GM21360 (cell line): ENCODE results near the gene GAL3ST3.
"Not testable (repeated sequence)": the region's sequence is repeated elsewhere in the genome, so short reads cannot be mapped to it uniquely, and the experiment has no call there.

Source experiments
- ATAC-seq: cut with Tn5 transposase; IDR thresholded peaks from one replicate; pipeline ENCODE4 v1.9.1; 2021; ENCODE audit warnings: mild to moderate bottlenecking, moderate library complexity; ENCODE audit not compliant: unreplicated experiment

GAL3ST3 gene

DNA sequence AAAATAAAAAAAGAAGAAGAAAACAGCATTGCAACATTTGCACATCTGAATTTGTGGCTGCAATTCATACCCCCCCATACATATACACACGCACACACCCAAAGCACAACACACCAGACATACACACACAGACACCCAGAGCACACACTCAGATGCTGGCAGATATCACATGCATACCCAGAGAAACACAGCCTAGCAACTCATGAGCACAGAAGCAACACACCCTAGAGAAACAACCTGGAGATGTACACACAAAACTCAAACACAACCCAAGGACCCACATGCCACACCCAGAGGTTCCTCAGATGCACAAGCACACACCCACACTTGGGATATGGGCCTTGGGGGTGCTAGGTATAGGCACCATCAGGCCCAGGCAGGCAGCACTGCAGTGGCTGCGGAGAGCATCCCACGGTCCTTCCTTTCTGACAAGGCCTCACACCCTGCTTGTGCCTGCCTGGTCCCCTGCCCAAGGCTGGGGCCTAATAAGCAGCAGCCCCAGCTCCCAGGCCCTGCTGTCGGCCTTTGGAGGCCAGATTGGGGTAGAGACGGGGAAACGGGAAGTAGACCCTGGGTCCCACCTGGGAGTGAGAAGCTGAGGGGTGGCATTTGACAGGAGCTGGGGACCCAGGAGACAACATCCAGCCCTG, 34.0 kb downstream of the GAL3ST3 start:
- ATAC-seq: no peak

DNA sequence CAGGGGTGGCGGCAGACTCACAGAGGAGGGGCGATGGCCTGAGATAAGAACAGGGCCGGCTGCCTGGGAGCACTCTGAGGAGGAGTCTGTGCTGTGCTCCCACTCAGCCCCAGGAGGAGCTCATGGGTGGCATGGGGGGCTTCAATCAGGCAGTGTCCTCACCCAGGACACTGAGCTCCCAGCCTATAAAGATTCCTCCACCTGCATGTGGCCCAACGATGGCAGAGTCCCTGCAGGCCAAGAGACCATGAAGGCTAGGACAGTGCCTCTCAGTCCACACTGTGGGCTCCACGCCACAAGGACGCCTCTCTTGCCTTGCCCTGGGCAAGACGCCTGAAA, 35.2 kb downstream of the GAL3ST3 start:
- no peak for ATAC-seq

DNA sequence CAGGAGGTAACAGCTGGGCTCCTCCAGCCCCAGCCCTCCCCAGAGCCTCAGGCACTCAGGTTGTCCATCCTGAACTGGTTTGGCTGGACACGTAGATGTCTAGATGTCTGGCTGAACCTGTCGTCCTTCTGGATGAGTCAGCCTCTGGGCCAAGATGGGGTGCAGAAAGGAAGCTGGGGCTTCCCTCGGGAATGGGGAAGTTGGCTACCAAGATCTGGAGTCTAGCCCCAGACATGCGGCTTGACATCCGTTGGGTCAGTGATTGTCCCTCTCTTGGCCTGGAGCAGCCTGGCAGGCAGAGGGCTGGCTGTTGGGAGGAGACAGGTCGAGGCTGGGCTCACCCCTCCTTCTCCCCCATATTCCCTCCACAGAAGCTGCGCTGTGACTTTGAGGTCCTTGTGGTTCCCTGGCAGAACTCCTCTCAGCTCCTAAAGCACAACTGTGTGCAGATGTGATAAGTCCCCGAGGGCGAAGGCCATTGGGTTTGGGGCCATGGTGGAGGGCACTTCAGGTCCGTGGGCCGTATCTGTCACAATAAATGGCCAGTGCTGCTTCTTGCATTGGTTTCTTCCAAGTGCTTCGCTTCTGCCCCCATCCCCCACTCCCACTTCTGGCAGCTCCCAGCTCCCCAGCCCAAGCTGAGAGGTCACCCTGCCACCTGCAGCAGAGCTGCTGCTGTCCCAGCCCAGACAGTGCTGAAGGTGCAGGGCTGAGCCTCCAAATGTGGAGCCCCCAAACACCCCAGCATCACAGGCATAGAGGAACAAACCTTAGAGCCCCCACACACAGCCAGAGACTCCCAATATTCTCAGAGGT, 35.8 kb downstream of the GAL3ST3 start:
- no peak for ATAC-seq

DNA sequence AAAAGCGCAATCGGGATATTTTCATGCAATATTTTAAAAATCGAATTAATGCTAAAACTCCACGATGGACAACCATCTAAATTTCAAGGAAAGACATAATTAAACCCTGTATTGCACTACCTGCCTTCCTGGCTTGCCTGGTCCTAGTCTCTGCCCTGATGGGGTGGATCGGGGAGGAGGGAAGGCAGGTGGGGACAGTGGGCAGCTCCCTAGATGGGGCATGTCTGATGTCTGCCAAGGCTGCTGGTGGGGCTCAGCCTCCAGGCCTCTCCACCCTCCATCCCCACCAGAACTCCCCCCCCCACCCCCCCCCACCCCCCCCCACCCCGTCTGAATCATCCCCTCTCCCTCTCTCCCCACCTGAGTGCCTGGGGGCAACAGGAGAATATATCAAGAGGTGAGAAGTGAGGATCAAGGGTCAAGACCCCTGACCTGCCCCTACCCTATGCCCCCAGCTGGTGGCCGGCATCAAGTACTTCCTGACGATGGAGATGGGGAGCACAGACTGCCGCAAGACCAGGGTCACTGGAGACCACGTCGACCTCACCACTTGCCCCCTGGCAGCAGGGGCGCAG, 36.5 kb downstream of the GAL3ST3 start:
- no peak for ATAC-seq

DNA sequence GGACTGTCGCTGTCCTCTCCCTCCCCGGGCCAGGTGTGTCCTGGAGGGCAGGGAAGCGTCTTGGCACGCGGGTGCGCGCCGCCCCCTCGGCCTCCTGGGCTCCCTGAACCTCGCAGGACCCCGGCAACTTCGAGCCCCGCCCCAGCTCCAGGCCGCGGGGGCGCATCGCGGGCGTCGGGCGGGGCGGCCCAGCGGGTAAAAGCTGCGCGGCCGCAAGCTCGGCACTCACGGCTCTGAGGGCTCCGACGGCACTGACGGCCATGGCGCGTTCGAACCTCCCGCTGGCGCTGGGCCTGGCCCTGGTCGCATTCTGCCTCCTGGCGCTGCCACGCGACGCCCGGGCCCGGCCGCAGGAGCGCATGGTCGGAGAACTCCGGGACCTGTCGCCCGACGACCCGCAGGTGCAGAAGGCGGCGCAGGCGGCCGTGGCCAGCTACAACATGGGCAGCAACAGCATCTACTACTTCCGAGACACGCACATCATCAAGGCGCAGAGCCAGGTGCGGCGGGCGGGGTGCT, 37.1 kb downstream of the GAL3ST3 start, which contains the start of gene CST6:
CST6 (plus strand) TSS at position 224 of the 519 bp plus-strand sequence; CDS start at position 261, 37 bp downstream.
- no peak for ATAC-seq

DNA sequence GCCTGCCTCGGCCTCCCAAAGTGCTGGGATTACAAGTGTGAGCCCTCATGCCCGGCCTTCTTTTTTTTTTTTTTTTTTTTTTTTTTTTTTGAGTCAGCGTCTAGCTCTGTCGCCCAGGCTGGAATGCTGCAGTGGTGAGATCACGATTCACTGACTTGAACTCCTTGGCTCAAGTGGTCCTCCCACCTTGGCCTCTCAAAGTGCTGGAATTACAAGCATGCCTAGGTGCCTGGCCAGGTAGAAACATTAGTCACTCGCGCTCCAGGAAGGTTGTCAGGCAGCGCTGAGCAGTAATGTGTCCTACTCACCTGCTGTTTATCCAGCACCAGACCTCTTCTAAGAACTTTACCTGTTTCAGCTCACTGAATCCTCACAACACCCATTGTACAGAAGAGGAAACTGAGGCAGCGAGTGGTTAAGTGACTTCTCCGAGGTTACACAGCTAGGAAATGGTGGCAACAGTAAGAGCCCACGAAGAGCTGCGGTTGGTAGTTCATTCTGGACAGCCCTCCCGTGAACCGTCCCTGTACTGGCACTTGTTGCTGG, 37.6 kb downstream of the GAL3ST3 start:
- ATAC-seq: no peak

DNA sequence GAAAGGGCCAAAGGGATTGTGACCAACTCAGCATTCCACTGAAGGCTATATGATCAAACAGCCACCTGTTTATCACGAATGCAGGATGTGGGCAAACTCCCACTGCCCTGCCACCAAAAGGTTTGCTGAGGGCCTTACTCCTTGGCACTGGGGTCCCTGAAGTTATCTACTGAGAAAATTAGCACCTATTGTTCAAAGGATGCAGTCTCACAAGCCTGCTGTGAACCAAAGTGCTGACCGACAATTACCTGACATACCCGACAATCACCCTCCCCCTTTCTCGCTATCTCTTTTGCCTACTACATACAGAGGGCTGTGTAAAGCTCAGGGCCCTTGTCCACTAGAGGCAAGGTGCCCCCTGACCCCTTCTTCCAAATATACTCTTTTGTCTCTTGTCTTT, 38.9 kb downstream of the GAL3ST3 start:
- not testable (repeated sequence) for ATAC-seq

DNA sequence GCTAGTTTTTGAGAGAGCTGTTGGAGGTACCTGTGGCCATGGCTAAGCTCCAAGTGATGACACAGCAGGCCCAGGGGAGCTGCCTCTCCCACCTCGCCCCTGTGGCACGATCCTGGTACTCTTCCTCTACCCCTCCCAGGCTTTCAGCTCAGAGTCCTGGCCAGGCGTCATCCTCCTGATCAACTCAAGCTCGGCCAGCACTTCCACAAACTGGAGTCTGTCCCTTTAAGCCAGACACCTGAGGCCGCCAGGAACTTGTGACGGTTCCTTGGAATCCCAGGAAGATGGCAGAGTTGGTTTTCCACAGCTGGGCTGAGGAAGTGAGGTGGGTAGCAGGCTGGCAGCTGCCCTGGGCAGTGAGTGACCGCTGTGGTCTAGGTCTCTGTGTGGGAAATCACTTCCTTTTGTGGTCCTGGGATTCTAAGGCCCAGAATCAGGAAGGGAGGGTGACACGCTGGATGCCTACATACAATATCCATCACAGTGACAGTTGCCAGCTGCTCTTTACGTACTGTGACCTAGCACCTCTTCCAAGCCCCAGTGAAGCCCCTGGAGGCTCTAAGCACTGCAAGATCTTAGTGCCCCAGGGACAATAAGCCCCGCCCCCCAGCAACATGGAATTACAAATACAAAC, 40.4 kb downstream of the GAL3ST3 start:
- no peak for ATAC-seq

DNA sequence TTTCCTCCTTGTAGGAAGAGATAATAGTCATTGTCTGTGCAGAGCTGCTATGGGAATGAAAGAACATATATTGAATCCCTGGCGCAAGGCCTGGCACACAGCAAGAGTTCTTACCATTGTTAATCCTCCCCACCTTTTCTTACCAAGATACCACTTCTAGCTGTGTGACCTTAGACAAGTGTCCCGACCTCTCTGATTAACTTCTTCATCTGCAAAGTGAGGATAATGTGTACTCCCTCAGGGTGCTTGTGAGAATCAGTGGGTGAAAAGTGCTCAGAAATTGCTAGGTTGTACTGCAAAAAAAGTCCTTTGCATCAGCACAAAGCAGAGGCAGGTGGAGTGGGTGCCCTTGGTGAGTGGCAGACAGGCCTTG, 40.9 kb downstream of the GAL3ST3 start:
- ATAC-seq: no peak

DNA sequence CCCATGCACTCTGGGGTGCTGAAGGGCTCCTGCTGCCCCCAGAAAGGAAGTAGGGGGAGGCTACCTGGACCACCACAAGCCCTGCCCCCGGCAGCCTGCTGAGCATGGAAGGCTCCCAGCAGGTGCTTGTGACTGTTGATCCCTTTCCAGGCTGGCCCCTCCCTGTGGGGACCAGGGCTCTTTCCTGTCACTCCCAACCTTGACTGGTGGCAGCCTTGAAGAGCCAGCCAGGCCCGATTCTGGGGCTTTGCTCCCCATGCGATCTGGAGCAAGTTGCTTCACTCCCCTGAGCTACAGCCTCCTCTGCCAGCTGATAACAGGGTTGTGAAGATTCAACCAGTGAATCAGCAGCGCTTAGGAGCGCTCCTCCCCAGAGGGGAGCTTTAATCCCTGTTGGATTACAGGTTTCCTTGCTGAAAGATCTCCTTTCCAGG, 41.7 kb downstream of the GAL3ST3 start:
- no peak for ATAC-seq

DNA sequence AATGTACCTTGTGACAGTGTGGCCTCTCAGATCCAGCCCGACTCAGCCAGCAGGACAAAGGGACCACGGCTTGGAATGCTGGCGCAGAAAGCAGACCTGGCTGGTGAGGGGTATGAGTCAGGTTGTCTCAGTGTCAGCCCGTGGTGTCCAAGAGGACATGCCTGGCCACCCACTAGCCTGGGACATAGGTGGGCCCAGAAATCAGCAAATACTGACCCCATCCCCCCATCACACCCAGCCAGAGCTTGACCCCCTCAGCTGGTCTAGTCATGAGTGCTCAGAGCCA, 42.1 kb downstream of the GAL3ST3 start:
- ATAC-seq: no peak

DNA sequence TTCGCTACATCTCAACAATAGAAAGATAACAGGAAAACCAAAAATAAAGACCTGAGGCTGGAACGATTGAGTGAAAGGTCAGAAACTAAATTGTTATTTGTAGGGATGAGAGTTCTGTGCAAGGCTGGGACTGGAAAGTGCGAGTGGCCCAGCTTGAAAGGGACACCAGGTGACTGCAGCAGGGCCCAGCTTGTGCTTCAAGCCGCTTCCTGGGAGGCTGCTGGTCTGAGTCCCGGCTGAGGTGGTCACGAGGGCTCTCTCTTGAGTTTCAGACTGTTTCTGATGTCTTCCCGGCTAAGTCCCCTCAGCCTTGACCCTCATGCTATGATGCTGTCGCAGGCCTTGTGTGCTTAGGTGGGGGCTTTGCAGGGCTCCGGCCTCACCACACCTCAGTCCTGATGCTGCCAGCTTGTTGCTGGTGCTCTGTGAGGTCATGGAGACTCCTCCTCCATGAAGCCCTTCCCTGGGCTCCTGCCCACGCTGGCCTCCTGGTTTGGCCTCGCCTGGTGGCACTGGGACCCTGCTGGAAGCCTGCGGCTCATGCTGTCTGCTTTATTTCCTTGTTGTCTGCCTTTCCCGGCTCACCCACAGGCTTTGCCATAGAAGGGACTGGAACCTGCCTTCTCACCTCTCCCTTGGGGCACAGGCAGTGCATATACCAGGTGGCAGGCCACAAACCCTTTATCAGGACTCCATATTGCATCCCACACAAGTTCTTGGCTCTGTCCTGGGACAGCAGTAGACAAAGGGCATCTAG, 42.6 kb downstream of the GAL3ST3 start:
- no peak for ATAC-seq

DNA sequence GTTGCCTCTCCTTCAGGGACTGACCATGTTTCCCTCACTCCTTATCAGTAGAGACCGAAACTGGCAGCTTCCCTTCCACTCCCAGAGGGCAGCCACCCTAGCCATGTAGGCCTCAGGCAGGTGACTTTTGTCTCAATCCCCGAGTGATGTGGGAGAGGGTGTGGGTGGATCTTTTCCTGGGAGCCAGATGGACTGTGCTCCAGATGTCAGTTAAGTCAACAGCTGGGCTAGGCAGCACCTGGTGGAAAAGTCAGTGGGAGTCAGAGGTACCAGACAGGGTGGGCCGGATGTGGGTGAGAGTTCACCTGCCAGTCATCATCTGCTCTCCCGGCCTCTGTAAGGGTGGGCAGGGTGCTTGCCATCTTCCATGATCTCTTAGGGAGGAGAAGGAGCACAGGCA, 44.8 kb downstream of the GAL3ST3 start:
- ATAC-seq: no peak

DNA sequence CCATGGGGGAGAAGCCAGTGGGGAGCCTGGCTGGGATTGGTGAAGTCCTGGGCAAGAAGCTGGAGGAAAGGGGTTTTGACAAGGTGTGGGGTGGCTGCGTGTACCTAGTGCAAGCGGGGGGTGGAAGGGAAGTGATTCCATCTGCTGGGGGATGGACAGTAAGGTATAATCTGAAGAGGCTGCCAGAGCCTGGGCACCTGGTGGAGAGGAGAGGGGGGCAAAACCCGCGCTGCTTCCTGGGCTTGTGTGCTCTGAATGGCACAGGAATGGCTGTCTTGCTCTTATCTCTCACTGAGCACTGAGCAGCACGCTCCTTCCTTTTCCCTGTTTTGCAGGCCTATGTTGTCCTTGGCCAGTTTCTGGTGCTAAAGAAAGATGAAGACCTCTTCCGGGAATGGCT, 45.7 kb downstream of the GAL3ST3 start:
- ATAC-seq: no peak

DNA sequence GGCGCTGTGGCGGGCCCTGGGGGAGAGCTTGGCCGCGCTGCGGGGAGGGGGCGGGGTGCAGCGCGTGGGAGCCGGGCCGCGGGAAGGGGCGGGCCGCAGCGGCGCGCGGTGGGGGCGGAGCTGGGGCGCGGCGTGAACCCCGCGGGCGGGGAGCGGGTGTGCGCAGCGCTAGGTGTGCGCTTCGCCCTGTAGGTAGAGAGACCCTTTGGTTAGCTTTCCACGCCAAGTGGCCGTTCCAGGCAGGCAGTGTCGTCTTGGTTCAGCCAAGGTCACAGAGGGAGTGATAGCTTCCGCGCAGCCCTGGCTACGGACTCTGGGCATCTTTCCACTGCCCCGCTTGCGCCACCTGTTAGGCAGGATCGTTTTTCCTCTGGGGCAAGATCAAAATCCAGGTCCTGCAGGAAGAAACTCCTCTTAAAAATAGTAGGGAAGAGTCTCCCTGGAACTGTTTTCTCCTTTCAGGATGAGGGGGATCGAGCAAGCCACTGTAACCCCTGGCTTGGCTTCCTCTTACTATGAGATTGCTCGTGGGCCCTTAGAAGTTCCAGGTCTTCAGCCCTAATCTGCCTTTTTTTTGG, 46.2 kb downstream of the GAL3ST3 start:
- no peak for ATAC-seq

DNA sequence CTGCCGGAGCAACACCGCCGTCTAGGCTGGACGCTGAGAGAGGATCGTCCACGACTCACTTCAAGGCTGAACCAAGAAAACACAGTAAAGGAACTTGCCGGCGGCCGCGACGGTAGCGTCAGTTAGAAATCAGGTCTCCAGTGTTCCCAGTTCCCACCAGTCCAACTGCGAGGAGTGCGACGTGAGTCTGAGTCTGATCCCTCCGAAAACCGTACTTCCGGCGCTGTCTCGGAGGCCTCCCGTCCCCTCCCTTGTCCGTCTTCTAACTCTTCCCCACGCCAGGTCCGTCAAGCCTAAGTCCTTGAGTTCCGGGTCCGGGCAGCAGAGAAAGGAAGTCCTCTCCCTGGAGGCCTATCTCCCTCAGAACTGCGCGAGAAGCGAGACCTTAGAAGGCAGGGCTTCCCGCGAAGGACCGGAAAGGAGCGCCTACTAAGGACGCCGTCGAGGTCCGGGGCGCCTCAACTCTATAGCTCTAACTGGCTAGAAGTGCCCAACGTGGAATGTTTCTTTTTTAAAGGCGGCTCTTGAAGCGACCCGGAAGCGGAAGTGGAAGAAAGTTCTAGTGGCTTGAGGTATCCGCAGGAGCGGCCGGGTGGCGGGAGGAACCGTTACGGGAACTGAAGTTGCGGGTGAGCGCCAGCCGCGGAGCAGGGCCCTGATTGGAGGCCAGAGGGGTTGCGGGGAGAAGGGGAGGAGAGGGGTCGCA, 46.9 kb downstream of the GAL3ST3 start, which contains the start of the genes BANF1 and EIF1AD:
BANF1 (plus strand) TSS at position 562 of the 706 bp plus-strand sequence. CDS start 748 bp downstream, outside the sequence.
EIF1AD (minus strand) TSS at position 216 of the 706 bp plus-strand sequence. CDS start 1,768 bp downstream, outside the sequence.
- no peak for ATAC-seq

DNA sequence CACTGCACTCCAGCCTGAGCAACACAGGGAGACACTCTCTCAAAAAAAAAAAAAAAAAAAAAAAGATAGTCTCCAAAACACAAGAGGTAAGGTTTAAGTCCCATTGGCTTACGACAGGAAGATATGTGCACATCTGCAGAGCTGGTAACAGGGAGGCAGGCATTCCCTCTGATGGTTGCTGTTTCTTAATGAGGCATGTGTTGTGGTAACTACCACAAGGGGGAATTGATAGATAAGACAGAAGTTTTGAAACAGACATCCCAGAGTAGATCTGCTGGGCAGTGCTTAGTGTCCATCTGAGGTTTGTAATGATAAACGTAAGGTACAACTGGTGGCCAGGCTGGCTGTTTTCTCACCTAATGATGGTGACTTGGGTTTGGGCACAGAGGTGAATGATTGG, 51.7 kb downstream of the GAL3ST3 start:
- no peak for ATAC-seq

DNA sequence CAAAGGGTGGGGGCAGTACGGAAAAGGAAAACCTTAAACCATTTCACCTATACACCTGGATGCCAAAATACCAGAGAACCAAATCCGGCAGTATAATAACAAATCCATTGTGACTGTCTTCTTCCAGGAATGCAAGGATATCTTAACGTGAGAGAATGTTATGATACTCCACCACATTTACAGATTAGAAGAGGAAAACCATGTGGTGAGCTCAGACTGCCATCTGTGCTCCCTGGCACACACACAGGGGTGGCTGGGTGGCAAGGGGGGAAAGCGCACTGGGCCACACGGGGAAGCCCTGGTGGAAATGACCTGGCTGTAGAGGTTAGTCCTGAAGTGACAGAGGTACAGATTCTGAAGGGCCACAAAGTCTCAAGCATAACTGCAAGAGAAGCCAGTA, 56.9 kb downstream of the GAL3ST3 start:
- ATAC-seq: no peak
